Endothelial cell of umbilical vein (primary cell): ENCODE data around the gene GPR17. TPM values are rescaled to one million over a fixed set of nuclear protein-coding genes. Genes with fewer than 3 reads are reported as not detected.

Experiments used
- BruUV-seq: library from RNA; stranded (reverse); fragments of 400-500 nt; replicated peaks from 2 replicates; lab custom pipeline; 2021; lab: Mats Ljungman, UMichigan
- CTCF ChIA-PET: fragments of 300-600, 350-600 bp; sonication (Branson Sonifier 250); formaldehyde crosslinking; loops from one replicate; lab custom pipeline; 2021; ENCODE audit warnings: antibody characterized with exemption, inconsistent platforms; lab: Charles Lee
- POLR2A ChIA-PET: fragments of 300-600, 350-600 bp; sonication (Branson Sonifier 250); formaldehyde crosslinking; loops from one replicate; lab custom pipeline; 2021; ENCODE audit warnings: antibody characterized with exemption, inconsistent platforms; lab: Charles Lee
- DNase-seq: peaks from one replicate; pipeline ENCODE4 v3.0.0-alpha.2; 2011; ENCODE audit warnings: low read depth, low spot score
- FAIRE-seq: peaks from 2 replicates; lab custom pipeline; 2011; peaks lifted over from hg19 to GRCh38; lab: Jason Lieb, UNC
- H2AFZ ChIP-seq: 2 replicates; pipeline ENCODE4 v1.6.0; 2012; ENCODE audit warnings: low read depth, low read length, control low read depth, inconsistent platforms
- H3K27ac ChIP-seq: 2 replicates; pipeline ENCODE4 v1.5.1; 2011; ENCODE audit warnings: low read depth, mild to moderate bottlenecking, control low read depth, low read length, moderate library complexity; ENCODE audit not compliant: insufficient read depth
- H3K27me3 ChIP-seq, 2 experiments: 2 replicates each; pipeline versions ENCODE4 v1.6.0 to v1.6.1; 2011; ENCODE audit warnings: low read length in 2 of 2, mixed read lengths in 1 of 2; ENCODE audit not compliant: control insufficient read depth in 2 of 2, insufficient read depth in 2 of 2
- H3K36me3 ChIP-seq, 2 experiments: 2 replicates in 1 of 2; 3 replicates in 1 of 2; pipeline ENCODE4 v1.5.1; 2011; ENCODE audit warnings: low read length in 2 of 2, mild to moderate bottlenecking in 1 of 2, moderate library complexity in 1 of 2; ENCODE audit not compliant: control insufficient read depth in 2 of 2, insufficient read depth in 2 of 2; ENCODE audit errors: extremely low read depth in 1 of 2
- H3K4me1 ChIP-seq: 3 replicates; pipeline ENCODE4 v1.5.1; 2011; ENCODE audit warnings: mild to moderate bottlenecking, low read length; ENCODE audit not compliant: control insufficient read depth, insufficient read depth; ENCODE audit errors: extremely low read depth
- H3K4me2 ChIP-seq: 2 replicates; pipeline ENCODE4 v1.6.1; 2011; ENCODE audit warnings: low read length, control low read depth, mixed read lengths; ENCODE audit not compliant: insufficient read depth
- H3K4me3 ChIP-seq, 3 experiments: fragments of 200-600 bp in 1 of 3; sonication (generic), shearing (Covaris generic) in 1 of 3; replicated peaks in 1 of 3; 2 replicates each; pipeline ENCODE4 v1.5.1; 2011 to 2016; ENCODE audit warnings: control low read depth in 3 of 3, low read length in 3 of 3, mild to moderate bottlenecking in 2 of 3, inconsistent platforms in 1 of 3, low read depth in 1 of 3, moderate library complexity in 1 of 3; ENCODE audit not compliant: insufficient read depth in 1 of 3
- H3K79me2 ChIP-seq: 2 replicates; pipeline ENCODE4 v1.6.0; 2012; ENCODE audit warnings: low read length, inconsistent platforms; ENCODE audit not compliant: control insufficient read depth, insufficient read depth
- H3K9ac ChIP-seq: replicated peaks from 2 replicates; pipeline ENCODE3; 2011; ENCODE audit warnings: low read length, control low read depth; ENCODE audit not compliant: insufficient read depth; ENCODE audit errors: extremely low read depth
- H3K9me1 ChIP-seq: replicated peaks from 3 replicates; pipeline ENCODE4 v1.6.0; 2011; ENCODE audit warnings: mild to moderate bottlenecking, low read length; ENCODE audit not compliant: control insufficient read depth, insufficient read depth; ENCODE audit errors: extremely low read depth
- H3K9me3 ChIP-seq: replicated peaks from 2 replicates; pipeline ENCODE4 v1.5.1; 2012; ENCODE audit warnings: low read length, inconsistent platforms; ENCODE audit not compliant: control insufficient read depth, insufficient read depth
- H4K20me1 ChIP-seq: replicated peaks from 2 replicates; pipeline ENCODE3; 2011; ENCODE audit warnings: mild to moderate bottlenecking, low read length; ENCODE audit not compliant: control insufficient read depth, insufficient read depth; ENCODE audit errors: extremely low read depth
- EZH2 ChIP-seq: IDR thresholded peaks from 2 replicates; pipeline ENCODE4 v1.6.1; 2012; ENCODE audit warnings: borderline replicate concordance, low read depth, mild to moderate bottlenecking, moderate library complexity, low read length, inconsistent platforms; ENCODE audit not compliant: severe bottlenecking
- FOS ChIP-seq: IDR thresholded peaks from 2 replicates; pipeline ENCODE4 v1.6.1; 2011; ENCODE audit warnings: mild to moderate bottlenecking, low read length, moderate library complexity, borderline replicate concordance; ENCODE audit not compliant: insufficient read depth
- GATA2 ChIP-seq: IDR thresholded peaks from 2 replicates; pipeline ENCODE4 v1.7.0; 2011; ENCODE audit warnings: low read depth, mild to moderate bottlenecking, moderate library complexity, mixed read lengths, low read length; ENCODE audit not compliant: insufficient read length, insufficient read depth
- JUN ChIP-seq: IDR thresholded peaks from 2 replicates; pipeline ENCODE4 v1.6.1; 2011; ENCODE audit warnings: borderline replicate concordance, low read depth; ENCODE audit not compliant: insufficient read length, insufficient read depth
- MYC ChIP-seq: IDR thresholded peaks from one replicate; pipeline ENCODE4 v1.6.1; 2011; ENCODE audit warnings: mild to moderate bottlenecking, low read depth, low read length
- POLR2A ChIP-seq: IDR thresholded peaks from 2 replicates; pipeline ENCODE4 v1.6.1; 2012; ENCODE audit warnings: low read depth, mild to moderate bottlenecking, control low read depth, low read length
- POLR2AphosphoS5 ChIP-seq: IDR thresholded peaks from 2 replicates; pipeline ENCODE4 v1.6.1; 2012; ENCODE audit warnings: low read depth, mild to moderate bottlenecking, control low read depth, low read length, moderate library complexity; ENCODE audit not compliant: insufficient read depth
- dilution Hi-C: fragments of 300-500 bp; cut with MboI; formaldehyde crosslinking; loops from one replicate; pipeline ENCODE4 v1.15.0; 2019; ENCODE audit warnings: low sequenced_read_pairs; ENCODE audit not compliant: extremely low pct_ligation_motif_present
- intact Hi-C: fragments of 100-400 bp; cut with micrococcal nuclease; formaldehyde crosslinking; loops from one replicate; pipeline ENCODE4 v1.10.0; 2022
- polyA plus RNA-seq, 4 experiments: library from polyadenylated mRNA; depleted of rRNA in 3 of 4; stranded (reverse) in 3 of 4; unstranded in 1 of 4; fragments of >200 nt; gene quantifications; 2 replicates each; pipeline versions ENCODE4 v1.2.1 to v1.2.3, GENCODE V29; 2011 to 2012; ENCODE audit warnings: missing spikeins in 1 of 4
- total RNA-seq: library from RNA; stranded (reverse); gene quantifications from 2 replicates; pipeline ENCODE4 v1.2.3, GENCODE V29; 2021
- TF ChIP-seq, protein P1 (sequence below): IDR thresholded peaks from 2 replicates; pipeline ENCODE4 v1.6.1; 2011; ENCODE audit not compliant: insufficient read depth, insufficient read length
- TF ChIP-seq, protein P2 (sequence below), 2 donors: IDR thresholded peaks; 1 replicate in 1 of 2; 2 replicates in 1 of 2; pipeline ENCODE4 v1.5.1; 2011; ENCODE audit warnings: low read length in 2 of 2, mild to moderate bottlenecking in 2 of 2, moderate library complexity in 2 of 2, control low read depth in 1 of 2, inconsistent platforms in 1 of 2, low read depth in 1 of 2; ENCODE audit not compliant: insufficient read depth in 1 of 2; ENCODE audit errors: extremely low read depth in 1 of 2

Gene GPR17
- total and polyA plus RNA-seq, 2 donors (not counting 3 experiments of a cell fraction or from before 2014, with no cell fraction given), result 0.10 TPM; not detected in 1

DNA sequence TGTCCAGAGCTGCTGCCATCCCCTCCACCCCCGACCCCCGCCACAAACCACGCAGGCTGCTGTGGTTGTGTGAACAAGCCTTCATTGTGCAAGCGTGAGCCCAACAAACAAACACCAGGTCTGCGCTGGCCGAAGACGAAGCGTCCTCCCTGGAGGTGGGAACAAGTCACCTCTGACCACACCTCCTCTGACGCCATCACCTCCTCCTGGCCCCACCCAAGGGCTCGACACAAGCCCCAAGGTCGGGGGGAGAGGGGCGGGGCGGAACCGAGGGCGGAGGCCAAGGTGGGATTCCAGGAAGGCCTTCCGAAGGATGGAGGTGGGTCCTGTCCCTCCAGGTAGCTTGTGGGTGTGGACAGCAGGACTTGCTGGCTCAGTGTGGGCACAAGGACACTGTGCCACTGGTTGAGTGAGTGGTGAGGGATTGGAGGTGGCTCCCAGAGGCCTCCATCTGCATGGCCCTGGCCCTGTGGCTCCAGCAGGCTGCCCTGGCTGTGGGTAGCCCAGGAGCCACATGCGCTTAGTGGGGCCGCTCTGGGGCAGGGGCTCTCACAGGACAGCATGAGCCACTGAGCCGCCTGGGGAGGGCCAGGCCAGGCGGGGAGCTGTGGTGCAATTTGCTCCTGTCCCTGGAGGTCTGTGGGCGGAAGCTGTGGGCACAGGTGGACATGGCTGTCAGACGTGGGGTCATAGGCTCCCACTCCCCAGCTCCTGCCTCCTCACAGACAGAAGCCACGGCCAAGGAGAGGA lies 7.4 kb upstream of the GPR17 start:
- BruUV-seq, result TSS peak; percentile 31
- FAIRE-seq (no peak), DNase-seq (no peak)
- intact Hi-C loops (no loop called here), dilution Hi-C loops (no loop called here)
- no peak overlapping the region for H3K4me2 ChIP-seq
- no peaks in the 10 kb centered on the region for H3K36me3 ChIP-seq
- H2AFZ ChIP-seq, result peak overlapping the region; percentile 20
- CTCF ChIA-PET, result interaction anchor here (0.6 to 6.3 kb wide), 9 partner anchors 10 to 64 kb away, joined by 3 to 77 read pairs (median 6); partner anchors contain the start of gene LIMS2
- H3K27ac ChIP-seq, result peak overlapping the region; percentile 92
- no peaks in the 10 kb centered on the region for H4K20me1 ChIP-seq
- no peaks in the 10 kb centered on the region for H3K9me1 ChIP-seq
- H3K9ac ChIP-seq, result peak overlapping the region; percentile 76
- no peaks in the 10 kb centered on the region for H3K27me3 ChIP-seq
- H3K4me1 ChIP-seq, result peaks cover 34% of the 10 kb centered on the region
- TF ChIP-seq POLR2A (no peak), JUN (no peak), FOS (no peak), GATA2 (no peak), MYC (no peak), EZH2 (no peak), POLR2AphosphoS5 (no peak)
- TF ChIP-seq, protein P1, sequence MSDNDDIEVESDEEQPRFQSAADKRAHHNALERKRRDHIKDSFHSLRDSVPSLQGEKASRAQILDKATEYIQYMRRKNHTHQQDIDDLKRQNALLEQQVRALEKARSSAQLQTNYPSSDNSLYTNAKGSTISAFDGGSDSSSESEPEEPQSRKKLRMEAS, result no peak
- TF ChIP-seq, protein P2, sequence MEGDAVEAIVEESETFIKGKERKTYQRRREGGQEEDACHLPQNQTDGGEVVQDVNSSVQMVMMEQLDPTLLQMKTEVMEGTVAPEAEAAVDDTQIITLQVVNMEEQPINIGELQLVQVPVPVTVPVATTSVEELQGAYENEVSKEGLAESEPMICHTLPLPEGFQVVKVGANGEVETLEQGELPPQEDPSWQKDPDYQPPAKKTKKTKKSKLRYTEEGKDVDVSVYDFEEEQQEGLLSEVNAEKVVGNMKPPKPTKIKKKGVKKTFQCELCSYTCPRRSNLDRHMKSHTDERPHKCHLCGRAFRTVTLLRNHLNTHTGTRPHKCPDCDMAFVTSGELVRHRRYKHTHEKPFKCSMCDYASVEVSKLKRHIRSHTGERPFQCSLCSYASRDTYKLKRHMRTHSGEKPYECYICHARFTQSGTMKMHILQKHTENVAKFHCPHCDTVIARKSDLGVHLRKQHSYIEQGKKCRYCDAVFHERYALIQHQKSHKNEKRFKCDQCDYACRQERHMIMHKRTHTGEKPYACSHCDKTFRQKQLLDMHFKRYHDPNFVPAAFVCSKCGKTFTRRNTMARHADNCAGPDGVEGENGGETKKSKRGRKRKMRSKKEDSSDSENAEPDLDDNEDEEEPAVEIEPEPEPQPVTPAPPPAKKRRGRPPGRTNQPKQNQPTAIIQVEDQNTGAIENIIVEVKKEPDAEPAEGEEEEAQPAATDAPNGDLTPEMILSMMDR (IDR thresholded peaks at IDR 0.05; ENCODE audit: extremely low read depth in 1 of 2, insufficient read depth in 1 of 2, low read depth in 1 of 2, low read length in 2 of 2), result no peak
- H3K9me3 ChIP-seq, result no peaks in the 10 kb centered on the region
- no peaks in the 10 kb centered on the region for H3K79me2 ChIP-seq
- no peak overlapping the region for H3K4me3 ChIP-seq
- POLR2A ChIA-PET, result no interaction called here
